GM21786 (cell line): Measurements from ENCODE around the gene ZCCHC17.
A peak's percentile ranks its signal among the peaks of the same experiment; 100 is the strongest.

Source experiments
- ATAC-seq: cut with Tn5 transposase; IDR thresholded peaks from one replicate; pipeline ENCODE4 v1.9.1; 2021; ENCODE audit not compliant: unreplicated experiment

The ZCCHC17 gene

GRCh38 chr1:31389616-31390015 lies 92.8 kb downstream of the ZCCHC17 start:
- ATAC-seq, result no peak

- no peak for ATAC-seq
Observed at GRCh38 chr1:31390071-31390470, 93.2 kb downstream of the ZCCHC17 start.

- ATAC-seq, result no peak
Observed at GRCh38 chr1:31393463-31393862, 96.6 kb downstream of the ZCCHC17 start.

GRCh38 chr1:31394584-31395193 lies 97.9 kb downstream of the ZCCHC17 start:
- ATAC-seq, result peak; percentile 66

- ATAC-seq, result no peak
Observed at GRCh38 chr1:31396633-31397351, 100.0 kb downstream of the ZCCHC17 start.

GRCh38 chr1:31397360-31398095 lies 100.7 kb downstream of the ZCCHC17 start:
- no peak for ATAC-seq

- ATAC-seq, result no peak
Observed at GRCh38 chr1:31398246-31398645, 101.4 kb downstream of the ZCCHC17 start.

GRCh38 chr1:31399976-31400375 lies 103.1 kb downstream of the ZCCHC17 start:
- no peak for ATAC-seq

- no peak for ATAC-seq
Observed at GRCh38 chr1:31400393-31400792, 103.6 kb downstream of the ZCCHC17 start.

GRCh38 chr1:31401241-31401640 lies 104.4 kb downstream of the ZCCHC17 start:
- ATAC-seq, result no peak

- no peak for ATAC-seq
Observed at GRCh38 chr1:31405578-31406245, 108.9 kb downstream of the ZCCHC17 start.

- ATAC-seq, result no peak
Observed at GRCh38 chr1:31407029-31407626, 110.3 kb downstream of the ZCCHC17 start.

- ATAC-seq, result no peak
Observed at GRCh38 chr1:31408788-31409318, 112.0 kb downstream of the ZCCHC17 start.

- ATAC-seq, result no peak
Observed at GRCh38 chr1:31409946-31410858, 113.4 kb downstream of the ZCCHC17 start.

GRCh38 chr1:31410871-31411270 lies 114.0 kb downstream of the ZCCHC17 start:
- ATAC-seq, result no peak

- no peak for ATAC-seq
Observed at GRCh38 chr1:31412205-31412604, 115.4 kb downstream of the ZCCHC17 start.

- ATAC-seq, result no peak
Observed at GRCh38 chr1:31412732-31413404, 116.0 kb downstream of the ZCCHC17 start, which contains the start of gene SERINC2. Gene SERINC2, plus strand, starts transcription at chr1:31413213. Its CDS starts 53 bp downstream, at chr1:31413266.

- no peak for ATAC-seq
Observed at GRCh38 chr1:31413405-31414001, 116.7 kb downstream of the ZCCHC17 start.
